Prostate gland (tissue), 2 donors: ENCODE results near the gene RBPJ.

ENCODE experiments used
- CTCF ChIP-seq, 4 experiments: fragments of 200-600 bp in 2 of 4; fragments of 450-650 bp in 2 of 4; sonication (generic) in 2 of 4; IDR thresholded peaks; 1 replicate in 3 of 4; 2 replicates in 1 of 4; pipeline ENCODE4 v1.5.1; 2016 to 2019; ENCODE audit warnings: antibody characterized with exemption in 4 of 4, mild to moderate bottlenecking in 2 of 4, moderate library complexity in 2 of 4
- POLR2A ChIP-seq: fragments of 450-650 bp; IDR thresholded peaks from one replicate; pipeline ENCODE4 v1.6.1; 2016; ENCODE audit warnings: antibody characterized with exemption, mild to moderate bottlenecking
- POLR2AphosphoS5 ChIP-seq: sonication (generic); formaldehyde crosslinking; IDR thresholded peaks from one replicate; pipeline ENCODE4 v1.6.1; 2017; ENCODE audit warnings: antibody characterized with exemption

- TF ChIP-seq CTCF (IDR thresholded peaks at IDR 0.05) (no peak), POLR2A (no peak), POLR2AphosphoS5 (no peak)
Observed at GRCh38 chr4:26310264-26310663, 10.6 kb upstream of the RBPJ start.
